ENCODE data around the gene ANKRD60.

The ANKRD60 gene, protein sequence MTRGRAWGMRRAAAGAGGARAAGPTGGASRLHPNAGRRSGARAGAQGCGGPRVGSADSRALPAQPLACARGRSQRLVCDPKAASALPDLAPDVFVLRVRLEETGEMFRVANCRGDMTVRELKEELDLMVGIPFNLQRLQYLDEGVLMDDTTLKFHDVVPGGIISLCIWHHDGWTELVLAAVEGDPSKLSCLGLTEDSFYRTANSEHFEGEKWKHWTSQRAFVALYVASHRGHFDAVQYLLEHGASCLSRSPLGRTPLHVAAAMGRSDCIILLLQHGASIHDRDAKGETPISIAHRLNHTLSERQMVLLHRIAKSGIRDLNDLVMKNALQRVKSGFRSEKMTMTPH

GRCh38 chr20:58228484-58229197 is at the start of gene ANKRD60:
Gene ANKRD60 (minus strand): TSS chr20:58228653. CDS start chr20:58228653, 0 bp downstream.
- no peak for DNase-seq

GRCh38 chr20:58277578-58278472 is 49.4 kb upstream of the ANKRD60 start:
- no peak for DNase-seq

DNA sequence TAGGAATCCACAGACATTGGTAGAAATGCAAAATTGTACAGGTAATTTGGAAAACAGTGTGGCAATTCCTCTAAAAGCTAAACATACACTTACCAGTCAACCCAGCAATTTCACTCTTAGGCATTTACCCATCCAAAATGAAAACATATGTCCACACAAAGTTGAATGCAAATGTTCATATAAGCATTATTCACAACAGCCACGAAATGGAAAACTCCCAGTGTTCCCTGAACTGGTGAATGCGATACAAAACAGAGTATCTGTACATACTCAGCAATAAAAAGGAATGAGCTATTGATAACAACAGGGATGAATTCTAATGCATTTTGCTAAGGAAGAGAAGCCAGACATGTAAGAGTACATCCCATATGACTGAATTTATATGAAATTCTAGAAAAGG is 48.7 kb upstream of the ANKRD60 start:
- no peak for DNase-seq

DNA sequence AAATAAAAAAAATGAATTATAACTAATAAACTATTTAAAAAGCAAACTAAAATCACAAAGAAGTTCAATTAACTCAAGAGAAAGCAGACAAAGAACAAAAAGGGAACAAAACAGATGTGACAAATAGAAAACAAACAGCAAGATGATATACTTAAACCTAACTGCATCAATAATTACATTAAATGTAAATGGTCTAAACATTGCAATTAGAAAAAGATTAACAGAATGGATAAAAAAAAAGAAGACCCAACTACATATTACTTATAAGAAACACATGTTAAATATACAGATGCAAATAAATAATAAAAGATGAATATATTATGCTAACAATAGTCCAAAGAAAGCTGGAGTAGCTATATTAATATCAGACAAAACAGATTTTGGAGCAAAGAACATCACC is 45.9 kb upstream of the ANKRD60 start:
- DNase-seq, result no peak

- no peak for DNase-seq
These were observed 43.3 kb upstream of the ANKRD60 start for GRCh38 chr20:58271606-58272351.

DNA sequence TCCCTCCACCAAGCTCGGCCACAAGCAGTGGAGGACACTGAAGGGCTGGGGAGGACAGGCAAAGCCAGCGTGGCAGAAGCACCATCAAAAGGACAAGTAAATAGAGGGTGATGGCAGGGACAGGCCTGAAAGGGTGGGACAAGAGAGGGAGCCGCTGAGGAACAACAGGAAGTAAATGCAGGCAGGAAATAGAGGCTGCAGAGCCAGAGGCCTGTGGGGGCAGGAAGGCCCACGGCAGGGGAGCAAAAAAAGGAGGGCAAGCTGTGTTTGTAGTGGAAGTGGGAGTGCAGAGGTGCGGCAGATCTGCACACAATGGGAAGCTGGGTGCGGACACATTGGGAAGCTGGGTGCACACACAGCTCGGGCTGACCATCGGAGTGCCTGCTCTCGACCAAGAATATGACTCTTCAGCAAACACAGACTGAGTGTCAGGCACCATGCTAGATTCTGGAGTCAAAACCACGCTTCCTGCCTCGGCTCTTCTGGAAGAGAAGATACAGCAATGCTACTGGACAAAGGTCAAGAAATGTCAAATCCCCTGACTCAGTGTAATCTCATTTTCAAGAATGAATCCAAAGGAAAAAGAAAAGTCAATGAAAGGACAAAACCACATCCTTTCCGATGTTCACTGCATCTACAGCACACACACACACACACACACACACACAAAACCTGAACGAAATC is 40.6 kb upstream of the ANKRD60 start:
- no peak for DNase-seq

DNA sequence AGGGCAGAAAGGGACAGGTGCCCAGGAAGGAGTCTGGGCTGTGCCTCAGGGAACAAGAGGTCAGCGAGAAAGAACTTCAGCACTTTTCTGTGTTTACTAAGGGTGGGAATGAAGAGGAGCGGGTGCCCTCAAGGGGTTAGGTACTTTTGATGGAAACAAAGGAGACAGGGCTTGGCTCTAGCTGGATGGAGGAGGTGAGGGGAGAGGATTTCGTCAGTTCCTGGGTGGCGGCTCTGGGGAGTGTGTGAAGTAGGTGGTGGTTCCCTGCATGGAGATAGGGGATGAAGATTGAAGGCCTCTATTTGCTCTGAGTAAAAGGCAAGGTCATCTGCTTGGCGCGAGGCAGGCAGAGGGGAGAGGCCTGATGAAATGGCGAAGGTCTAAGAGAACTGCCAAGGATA is 40.0 kb upstream of the ANKRD60 start:
- no peak for DNase-seq

DNA sequence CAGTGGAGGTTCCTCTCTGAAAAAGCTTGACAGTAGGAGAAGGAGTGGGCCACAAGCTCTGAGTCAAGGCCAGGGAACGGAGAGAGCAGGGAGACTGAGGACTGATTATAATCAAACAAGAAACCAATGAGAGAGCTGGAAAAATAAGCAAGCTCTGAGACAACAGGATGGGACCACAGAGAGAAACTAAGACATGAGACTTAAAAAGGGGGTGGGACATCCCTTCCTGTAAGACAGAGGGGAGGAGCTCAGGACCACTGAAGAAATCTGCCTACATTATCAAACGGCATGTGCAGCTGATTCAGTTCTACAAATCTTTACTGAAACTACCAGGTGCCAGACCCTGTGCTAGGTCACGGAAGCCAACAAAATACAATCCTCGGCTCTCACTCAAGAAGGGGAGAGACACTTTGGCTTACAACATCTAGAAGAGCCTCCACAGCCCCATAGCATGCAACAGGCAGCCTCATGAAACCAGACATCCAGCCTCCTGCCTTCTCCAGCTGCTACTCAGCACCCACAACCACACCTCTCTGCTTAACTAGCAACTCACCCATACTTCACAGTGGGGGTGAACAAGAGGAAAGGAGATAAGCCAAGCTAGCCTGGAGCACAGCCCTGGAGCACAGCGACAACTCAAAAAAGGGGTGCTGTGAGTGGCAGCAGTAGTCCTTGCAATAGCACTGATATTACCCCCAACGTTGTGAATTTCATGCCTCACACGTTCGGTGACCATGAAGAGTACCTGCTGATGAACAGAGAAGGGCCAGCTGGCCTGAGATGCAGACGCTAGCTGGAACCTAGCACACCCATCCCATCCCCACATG is 39.1 kb upstream of the ANKRD60 start:
- DNase-seq, result no peak

GRCh38 chr20:58264271-58264670 is 35.8 kb upstream of the ANKRD60 start:
- DNase-seq, result no peak

GRCh38 chr20:58261660-58262059 is 33.2 kb upstream of the ANKRD60 start:
- no peak for DNase-seq

GRCh38 chr20:58260006-58260405 is 31.6 kb upstream of the ANKRD60 start:
- DNase-seq, result no peak

DNA sequence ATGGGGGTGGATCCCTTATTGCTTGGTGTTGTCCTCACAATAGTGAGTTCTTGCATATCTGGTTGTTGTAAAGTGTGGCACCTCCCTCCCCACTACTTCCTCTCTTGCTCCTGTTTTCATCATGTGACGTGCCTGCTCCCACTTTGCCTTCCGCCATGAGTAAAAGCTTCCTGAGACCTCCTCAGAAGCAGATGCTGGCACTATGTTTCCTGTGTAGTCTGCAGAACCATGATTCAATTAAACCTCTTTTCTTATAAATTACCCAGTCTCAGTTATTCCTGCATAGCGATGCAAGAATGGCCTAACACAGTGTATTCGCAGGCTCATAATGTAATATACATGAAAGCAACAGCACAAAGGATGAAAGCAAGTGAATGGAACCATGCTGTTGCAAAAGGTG is 28.4 kb upstream of the ANKRD60 start:
- DNase-seq, result no peak

GRCh38 chr20:58256307-58256706 is 27.9 kb upstream of the ANKRD60 start:
- no peak for DNase-seq

DNA sequence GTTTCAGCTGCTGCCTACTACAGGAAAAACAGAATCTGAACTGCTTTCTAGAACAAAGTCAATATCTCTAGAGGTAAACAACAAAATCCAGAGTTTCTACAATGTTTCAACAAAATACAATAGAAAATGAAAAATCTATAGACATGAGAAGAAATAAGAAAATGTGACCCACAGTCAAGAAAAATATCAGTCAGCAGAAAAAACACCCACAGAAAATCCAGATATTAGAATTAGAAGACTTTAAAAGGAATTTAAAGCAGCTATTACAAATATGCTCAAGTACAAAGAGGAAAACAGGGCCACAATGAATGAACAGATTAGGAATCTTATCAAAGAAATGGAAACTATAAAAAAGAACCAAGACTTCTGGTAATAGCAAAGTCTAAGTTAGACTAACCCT is 26.4 kb upstream of the ANKRD60 start:
- no peak for DNase-seq

DNA sequence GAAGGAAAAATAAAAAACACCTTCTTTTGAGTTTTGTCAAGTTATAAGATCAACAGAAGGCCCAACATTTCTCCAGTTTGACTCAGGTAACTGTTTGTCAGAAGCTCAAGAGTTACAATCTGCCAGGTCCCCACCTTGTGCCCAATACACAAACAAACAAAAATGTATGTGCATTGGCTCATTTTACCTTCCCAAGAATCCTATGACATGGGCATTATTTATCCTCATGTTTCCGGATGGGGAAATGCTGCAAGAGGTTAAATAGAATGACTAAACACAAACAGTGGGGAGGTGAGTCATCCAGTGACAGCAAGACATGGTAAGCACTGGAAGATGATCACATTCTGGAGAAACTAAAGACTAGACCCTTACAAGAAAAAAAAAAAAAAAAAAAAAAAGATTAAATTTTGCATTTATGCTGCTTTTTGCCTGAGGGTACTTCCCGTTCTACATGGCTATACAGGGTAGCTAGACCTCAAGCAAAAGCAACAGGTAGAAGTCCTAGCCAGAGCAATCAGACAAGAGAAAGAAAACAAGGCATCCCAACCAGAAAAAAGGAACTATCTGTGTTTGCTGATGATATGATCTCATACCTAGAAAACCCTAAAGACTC is 23.6 kb upstream of the ANKRD60 start:
- DNase-seq, result no peak

- DNase-seq, result no peak
These were observed 23.0 kb upstream of the ANKRD60 start for GRCh38 chr20:58251348-58251978.

- DNase-seq, result no peak
These were observed 17.9 kb upstream of the ANKRD60 start for GRCh38 chr20:58246346-58246745.

DNA sequence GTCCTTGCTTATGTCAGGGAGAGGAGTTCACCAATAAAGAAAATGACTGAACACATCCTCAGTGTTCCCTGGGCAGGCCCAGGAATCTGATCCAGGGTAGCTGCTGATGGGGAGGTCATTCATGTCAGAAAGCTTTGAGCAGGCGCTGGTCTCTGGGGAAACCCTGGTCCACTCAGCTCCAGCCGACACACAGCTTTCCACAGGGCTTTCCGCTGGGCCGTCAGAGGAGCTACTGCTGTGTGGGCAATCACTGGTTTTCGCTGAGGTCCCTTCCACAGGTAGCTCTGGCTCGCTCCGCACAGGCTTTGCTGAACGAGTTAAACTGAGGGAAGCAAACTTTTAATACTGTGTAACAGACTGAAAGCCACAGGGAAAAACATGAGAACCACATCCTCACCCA is 17.5 kb upstream of the ANKRD60 start:
- no peak for DNase-seq

DNA sequence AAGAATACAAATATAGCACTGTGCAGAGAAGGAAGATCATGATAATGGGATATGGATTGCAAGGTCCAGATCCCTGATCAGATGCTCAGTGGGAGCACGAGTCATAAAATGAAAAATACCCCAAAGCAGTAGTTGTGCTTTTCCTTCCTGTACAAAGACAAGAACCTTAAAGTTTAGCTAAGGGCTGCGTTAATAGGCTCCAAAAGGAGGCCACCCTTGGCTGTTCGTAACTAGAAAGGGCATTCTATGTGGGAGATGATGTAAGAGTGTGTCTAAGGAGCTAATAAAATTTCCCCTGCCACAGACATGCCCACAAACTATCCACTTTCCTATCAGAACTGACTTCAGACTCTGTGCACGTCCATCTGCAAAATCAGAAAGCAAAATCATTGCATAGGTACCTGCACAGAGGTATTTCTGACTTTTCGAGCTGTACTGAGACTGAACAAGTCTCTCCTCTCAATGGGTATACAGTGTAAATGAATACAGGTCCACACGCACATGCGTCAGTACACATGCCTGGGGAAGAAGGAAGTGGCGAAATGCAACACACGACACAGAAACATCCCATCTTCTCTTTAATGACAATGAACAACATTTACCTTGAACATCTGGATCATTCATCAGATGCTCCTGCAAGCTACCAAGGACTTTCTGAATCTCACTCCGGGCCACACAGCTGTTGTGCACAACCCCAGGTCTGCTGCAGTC is 16.9 kb upstream of the ANKRD60 start:
- no peak for DNase-seq
